ENCODE results near the gene GAD1. TPM values are rescaled to one million over a fixed set of nuclear protein-coding genes. Genes with fewer than 3 reads are reported as not detected.
A peak's percentile ranks its signal among the peaks of the same experiment; 100 is the strongest.

The GAD1 gene
- total RNA-seq, 3 donors from 2014 or later (not counting 1 experiment from before 2014, with no cell fraction given): not detected

- Histone ChIP-seq H3K4me1 (ENCODE audit: control insufficient read depth, insufficient read depth, low read length) (peaks cover 8% of the 10 kb centered on the region), H3K36me3 (ENCODE audit: control insufficient read depth, insufficient read depth, low read length) (no peaks in the 10 kb centered on the region), H3K27me3 (ENCODE audit: control insufficient read depth, insufficient read depth, low read length) (no peaks in the 10 kb centered on the region), H3K4me3 (ENCODE audit: low read length) (no peak overlapping the region), H3K27ac (ENCODE audit: low read length) (no peak overlapping the region), H3K9me3 (ENCODE audit: control insufficient read depth, insufficient read depth, low read length) (no peaks in the 10 kb centered on the region)
- DNase-seq: no peak
- WGBS (ENCODE audit: insufficient coverage): 57% methylated on average over 1 of the region's 1 CpG
- H3K27me3 Mint-ChIP-seq (ENCODE audit: low read depth in 2 of 2): peaks cover 6 to 32% of the 10 kb centered on the region in 2 donors
- no peak overlapping the region for H3K27ac Mint-ChIP-seq
- TF ChIP-seq CTCF (IDR thresholded peaks at IDR 0.05): no peak
- H3K4me1 Mint-ChIP-seq: peaks cover 11% of the 10 kb centered on the region in 2 donors
- intact Hi-C loops (cut with micrococcal nuclease): no loop called here
- no peaks in the 10 kb centered on the region for H3K36me3 Mint-ChIP-seq
- ATAC-seq: no peak
- no peaks in the 10 kb centered on the region for H3K9me3 Mint-ChIP-seq
- H3K4me3 Mint-ChIP-seq: no peak overlapping the region
These were observed 52.3 kb downstream of the GAD1 start for GRCh38 chr2:170869036-170869435.

- H3K27ac ChIP-seq (ENCODE audit: low read length): no peak overlapping the region
- no peaks in the 10 kb centered on the region for H3K36me3 ChIP-seq (ENCODE audit: control insufficient read depth, insufficient read depth, low read length)
- no peak for ATAC-seq
- H3K9me3 Mint-ChIP-seq: no peaks in the 10 kb centered on the region
- TF ChIP-seq CTCF (IDR thresholded peaks at IDR 0.05): no peak
- no peak for DNase-seq
- 89% methylated on average over 4 of the region's 4 CpGs for WGBS (ENCODE audit: insufficient coverage)
- no peaks in the 10 kb centered on the region for H3K36me3 Mint-ChIP-seq
- H3K4me3 ChIP-seq (ENCODE audit: low read length): no peak overlapping the region
- H3K9me3 ChIP-seq (ENCODE audit: control insufficient read depth, insufficient read depth, low read length): no peaks in the 10 kb centered on the region
- H3K4me1 Mint-ChIP-seq: peaks cover 11% of the 10 kb centered on the region in 2 donors
- H3K27me3 ChIP-seq (ENCODE audit: control insufficient read depth, insufficient read depth, low read length): no peaks in the 10 kb centered on the region
- peaks cover 8% of the 10 kb centered on the region for H3K4me1 ChIP-seq (ENCODE audit: control insufficient read depth, insufficient read depth, low read length)
- H3K27me3 Mint-ChIP-seq (ENCODE audit: low read depth in 2 of 2): peaks cover 6 to 30% of the 10 kb centered on the region in 2 donors
- H3K4me3 Mint-ChIP-seq: no peak overlapping the region
- H3K27ac Mint-ChIP-seq: no peak overlapping the region
- intact Hi-C loops (cut with micrococcal nuclease): no loop called here
These were observed 52.8 kb downstream of the GAD1 start for GRCh38 chr2:170869461-170869860.

- peak; percentile 82 to 96 (median 95) for ATAC-seq
- H3K27me3 Mint-ChIP-seq (ENCODE audit: low read depth in 2 of 2): peaks cover 6 to 15% of the 10 kb centered on the region in 2 donors
These were observed 56.5 kb downstream of the GAD1 start for GRCh38 chr2:170873035-170873692.

More at GRCh38 chr2:170873035-170873692, 56.5 kb downstream of the GAD1 start:
- intact Hi-C loops (cut with micrococcal nuclease): no loop called here
- Histone ChIP-seq H3K27ac (ENCODE audit: low read length) (peak overlapping the region; percentile 25), H3K27me3 (ENCODE audit: control insufficient read depth, insufficient read depth, low read length) (no peaks in the 10 kb centered on the region), H3K36me3 (ENCODE audit: control insufficient read depth, insufficient read depth, low read length) (no peaks in the 10 kb centered on the region), H3K4me3 (ENCODE audit: low read length) (no peak overlapping the region), H3K9me3 (ENCODE audit: control insufficient read depth, insufficient read depth, low read length) (no peaks in the 10 kb centered on the region), H3K4me1 (ENCODE audit: control insufficient read depth, insufficient read depth, low read length) (peaks cover 8% of the 10 kb centered on the region)
- peak; percentile 94 for TF ChIP-seq CTCF (IDR thresholded peaks at IDR 0.05)
- peak; percentile 60 to 84 for DNase-seq
- H3K36me3 Mint-ChIP-seq: no peaks in the 10 kb centered on the region
- 21% methylated on average over 13 of the region's 13 CpGs for WGBS (ENCODE audit: insufficient coverage)
- H3K4me1 Mint-ChIP-seq: peaks cover 13 to 14% of the 10 kb centered on the region in 2 donors
- no peaks in the 10 kb centered on the region for H3K9me3 Mint-ChIP-seq
- peak overlapping the region in 1 of 2 donors; percentile 79 for H3K27ac Mint-ChIP-seq
- peak overlapping the region; percentile 77 for H3K4me3 Mint-ChIP-seq
